HG02885 (cell line): ENCODE measurements around the gene CFB.
"Not testable (repeated sequence)": the region's sequence is repeated elsewhere in the genome, so short reads cannot be mapped to it uniquely, and the experiment has no call there.

ENCODE experiments used
- ATAC-seq: cut with Tn5 transposase; IDR thresholded peaks from one replicate; pipeline ENCODE4 v1.9.1; 2021; ENCODE audit warnings: mild to moderate bottlenecking; ENCODE audit not compliant: unreplicated experiment, poor library complexity

Gene CFB

DNA sequence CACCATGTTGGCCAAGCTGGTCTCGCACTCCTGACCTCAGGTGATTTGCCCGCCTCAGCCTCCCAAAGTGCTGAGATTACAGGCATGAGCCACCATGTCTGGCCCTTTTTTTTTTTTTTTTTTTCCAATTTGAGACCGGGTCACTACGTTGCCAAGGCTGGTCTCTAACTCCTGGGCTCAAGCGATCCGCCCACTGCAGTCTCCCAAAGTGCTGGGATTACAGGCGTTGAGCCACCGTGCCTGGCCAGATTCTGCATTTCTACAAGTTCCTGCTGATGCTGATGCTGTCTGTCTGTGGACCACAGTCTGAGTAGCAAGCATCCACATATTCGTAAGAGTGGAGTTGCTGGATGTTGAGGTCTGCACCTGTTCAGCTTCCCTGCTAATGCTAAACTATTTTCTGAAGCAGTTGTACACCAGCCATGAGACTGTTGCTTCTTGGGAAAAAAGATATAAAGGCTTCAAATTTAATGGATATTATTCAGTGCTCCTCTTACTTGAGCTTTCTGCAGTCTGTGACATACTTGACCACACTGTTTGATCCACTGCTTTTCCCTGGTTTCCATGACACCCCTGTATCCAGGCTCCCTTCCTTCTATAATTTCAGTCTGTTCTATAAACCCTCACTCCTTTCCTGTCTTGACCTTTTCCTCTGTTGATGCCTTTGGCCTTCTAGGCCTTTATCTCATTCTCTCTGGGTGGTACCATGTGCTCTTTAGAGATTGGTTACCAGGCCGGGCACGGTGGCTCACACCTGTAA lies 33.9 kb upstream of the CFB start:
- ATAC-seq: no peak

DNA sequence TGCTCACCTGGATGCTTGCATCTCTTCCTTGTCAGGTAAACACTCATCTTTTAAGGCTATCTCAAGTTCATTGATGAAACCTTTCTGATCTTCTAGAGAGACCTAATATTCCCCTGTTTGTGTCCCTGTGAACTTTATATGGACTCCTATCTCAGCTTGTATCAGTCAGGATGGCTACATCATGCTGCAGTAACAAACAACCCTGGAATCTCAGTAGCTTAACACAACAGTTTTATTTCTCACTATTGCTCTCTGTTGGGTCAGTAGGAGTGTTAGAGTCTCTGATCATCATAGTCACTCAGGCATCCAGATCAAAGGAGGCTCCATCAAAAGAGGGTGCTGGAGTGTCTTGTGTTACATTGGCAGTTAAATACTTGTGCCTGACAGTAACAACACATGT lies 30.5 kb upstream of the CFB start:
- no peak for ATAC-seq

DNA sequence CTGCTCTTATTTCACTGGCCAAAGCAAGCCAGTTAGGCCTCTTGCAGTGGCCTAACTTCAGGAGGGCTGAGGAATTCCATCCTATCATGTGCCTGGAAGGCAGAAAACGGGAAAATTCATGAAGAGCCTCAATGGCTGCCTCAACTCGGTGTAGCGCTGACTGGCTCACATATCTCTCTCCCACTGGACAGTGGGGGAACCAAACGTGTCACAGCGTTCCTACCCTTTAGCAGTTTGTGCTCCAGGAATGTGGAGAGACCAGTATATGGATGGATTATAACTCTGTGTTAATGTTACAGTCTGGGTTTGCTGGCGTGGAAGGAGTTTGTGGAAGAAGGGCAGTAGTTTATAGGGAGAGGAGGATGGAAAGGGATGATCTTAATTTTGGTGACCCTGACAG lies 30.1 kb upstream of the CFB start:
- no peak for ATAC-seq

DNA sequence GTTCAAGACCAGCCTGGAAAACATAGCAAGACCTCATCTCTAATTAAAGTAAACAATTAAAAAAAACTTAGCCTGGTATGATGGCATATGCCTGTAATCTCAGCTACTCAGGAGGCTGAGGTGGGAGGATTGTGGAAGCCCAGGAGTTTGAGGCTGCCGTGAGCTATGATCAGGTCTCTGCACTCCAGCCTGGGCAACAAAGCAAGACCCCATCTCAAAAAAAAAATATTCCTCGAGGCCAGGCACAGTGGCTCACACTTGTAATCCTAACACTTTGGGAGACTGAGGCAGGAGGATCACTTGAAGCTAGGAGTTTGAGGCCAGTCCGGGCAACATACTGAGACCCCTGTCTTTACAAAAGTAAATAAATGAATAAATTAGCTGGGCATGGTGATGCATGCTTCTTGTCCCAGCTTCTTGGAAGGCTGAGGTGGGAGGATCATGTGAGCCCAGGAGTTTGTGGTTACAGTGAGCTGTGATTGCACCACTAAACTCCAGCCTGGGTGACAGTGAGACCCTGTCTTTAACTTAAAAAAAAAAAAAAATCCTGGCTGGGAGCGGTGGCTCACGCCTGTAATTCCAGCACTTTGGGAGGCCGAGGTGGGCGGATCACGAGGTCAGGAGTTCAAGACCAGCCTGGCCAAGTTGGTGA lies 27.7 kb upstream of the CFB start:
- no peak for ATAC-seq

- no peak for ATAC-seq
These were observed 26.1 kb upstream of the CFB start for GRCh38 chr6:31919624-31920303.

- no peak for ATAC-seq
These were observed 25.1 kb upstream of the CFB start for GRCh38 chr6:31920811-31921210.

GRCh38 chr6:31922942-31923341 lies 23.0 kb upstream of the CFB start:
- no peak for ATAC-seq

DNA sequence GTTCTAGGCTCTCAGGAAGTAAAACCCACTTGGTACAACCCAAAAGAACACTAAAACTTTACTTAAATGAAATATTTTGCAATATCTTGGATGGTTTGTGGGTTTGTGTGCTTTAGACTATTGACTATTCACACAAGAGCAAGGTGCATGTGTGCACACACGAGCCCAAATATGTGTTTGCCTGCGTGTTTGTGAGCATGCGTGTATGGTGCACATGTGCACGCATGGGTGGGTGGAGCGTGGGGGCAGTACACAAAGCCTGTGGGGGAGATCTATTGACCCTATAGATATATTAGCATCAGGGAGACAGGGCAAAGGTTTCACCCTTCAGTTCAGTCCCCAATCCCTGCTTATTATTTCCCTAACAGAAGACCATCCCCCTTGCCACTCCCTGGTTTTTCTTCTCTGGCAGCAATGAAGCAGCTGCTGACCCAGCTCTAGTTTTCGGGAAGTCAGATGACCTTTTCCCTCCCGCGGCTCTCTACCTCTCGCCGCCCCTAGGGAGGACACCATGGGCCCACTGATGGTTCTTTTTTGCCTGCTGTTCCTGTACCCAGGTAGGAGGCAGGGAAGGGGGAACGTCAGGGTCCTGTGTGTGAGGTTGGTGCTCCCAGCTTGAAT lies 18.5 kb upstream of the CFB start, which contains the start of gene C2:
TSS of gene C2 (plus strand) at position 476 of the 621 bp plus-strand sequence. CDS start at position 512, 36 bp downstream.
- ATAC-seq: no peak

- no peak for ATAC-seq
These were observed 17.8 kb upstream of the CFB start for GRCh38 chr6:31927863-31928671.

- no peak for ATAC-seq
These were observed 17.3 kb upstream of the CFB start for GRCh38 chr6:31928672-31928939.

DNA sequence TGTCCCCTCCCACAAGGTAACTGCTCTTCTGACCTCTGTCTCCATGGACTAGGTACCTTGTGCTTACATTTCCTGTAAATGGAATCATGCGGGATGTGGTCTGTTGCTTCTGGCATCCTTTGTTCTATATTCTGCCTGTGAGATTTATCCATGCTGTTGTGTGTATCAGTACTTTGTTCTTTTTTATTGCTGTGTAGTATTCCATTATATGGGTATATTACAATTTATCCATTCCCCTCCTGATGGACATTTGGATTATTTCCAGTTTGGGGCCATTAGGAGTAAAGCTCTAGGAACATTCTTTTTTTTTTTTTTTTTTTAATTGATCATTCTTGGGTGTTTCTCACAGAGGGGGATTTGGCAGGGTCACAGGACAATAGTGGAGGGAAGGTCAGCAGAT lies 14.9 kb upstream of the CFB start:
- no peak for ATAC-seq

DNA sequence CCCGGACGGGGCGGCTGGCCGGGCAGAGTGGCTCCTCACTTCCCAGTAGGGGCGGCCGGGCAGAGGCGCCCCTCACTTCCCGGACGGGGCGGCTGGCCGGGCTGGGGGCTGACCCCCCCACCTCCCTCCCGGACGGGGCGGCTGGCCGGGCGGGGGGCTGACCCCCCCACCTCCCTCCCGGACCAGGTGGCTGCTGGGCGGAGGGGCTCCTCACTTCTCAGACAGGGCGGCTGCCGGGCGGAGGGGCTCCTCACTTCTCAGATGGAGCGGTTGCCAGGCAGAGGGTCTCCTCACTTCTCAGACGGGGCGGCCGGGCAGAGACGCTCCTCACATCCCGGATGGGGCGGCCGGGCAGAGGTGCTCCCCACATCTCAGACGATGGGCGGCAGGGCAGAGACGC lies 13.8 kb upstream of the CFB start:
- ATAC-seq: not testable (repeated sequence)

DNA sequence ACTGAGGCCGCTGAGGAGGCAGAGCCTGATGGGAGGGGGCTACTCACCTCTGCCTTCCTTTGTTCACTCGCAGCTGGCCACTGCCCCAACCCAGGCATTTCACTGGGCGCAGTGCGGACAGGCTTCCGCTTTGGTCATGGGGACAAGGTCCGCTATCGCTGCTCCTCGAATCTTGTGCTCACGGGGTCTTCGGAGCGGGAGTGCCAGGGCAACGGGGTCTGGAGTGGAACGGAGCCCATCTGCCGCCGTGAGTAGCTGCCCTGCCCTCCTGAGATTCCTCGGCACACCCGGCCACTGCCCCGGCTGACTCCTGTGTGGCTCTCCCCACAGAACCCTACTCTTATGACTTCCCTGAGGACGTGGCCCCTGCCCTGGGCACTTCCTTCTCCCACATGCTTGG lies 12.4 kb upstream of the CFB start:
- no peak for ATAC-seq

DNA sequence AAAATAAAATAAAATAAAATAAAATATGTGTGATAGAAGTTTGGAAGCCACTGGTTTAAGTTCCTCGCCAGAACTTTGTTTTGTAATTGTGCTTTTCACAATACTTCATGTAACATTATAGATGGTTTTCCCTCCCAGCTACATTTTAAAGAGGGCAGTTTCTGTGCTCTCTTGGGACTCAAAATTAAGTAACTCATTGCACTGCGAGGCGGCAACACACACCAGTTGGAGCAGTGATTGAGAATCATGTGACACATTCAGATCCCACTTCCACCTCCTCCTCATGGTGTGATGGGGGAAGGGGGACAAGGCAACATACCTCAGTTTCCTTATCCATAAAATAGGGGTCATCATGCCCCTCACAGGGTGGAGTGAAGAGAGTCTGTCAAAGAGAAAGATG lies 10.9 kb upstream of the CFB start:
- no peak for ATAC-seq

DNA sequence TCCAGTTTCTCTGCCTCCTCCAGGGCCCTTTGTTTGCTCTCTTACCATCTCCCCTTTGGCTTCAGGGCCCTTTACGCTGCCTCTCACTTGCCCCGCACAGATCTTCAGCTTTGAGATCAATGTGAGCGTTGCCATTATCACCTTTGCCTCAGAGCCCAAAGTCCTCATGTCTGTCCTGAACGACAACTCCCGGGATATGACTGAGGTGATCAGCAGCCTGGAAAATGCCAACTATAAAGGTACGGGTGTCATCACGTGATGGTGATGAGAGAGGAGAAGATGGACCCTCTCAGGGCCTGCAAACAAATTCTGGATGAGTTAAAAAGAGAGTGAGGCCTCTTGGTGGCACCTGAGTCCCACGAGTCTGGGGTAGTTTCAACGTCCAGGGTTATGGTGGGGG lies 10.1 kb upstream of the CFB start:
- ATAC-seq: no peak

- ATAC-seq: no peak
These were observed 5.6 kb upstream of the CFB start for GRCh38 chr6:31940256-31940664.

GRCh38 chr6:31943742-31944141 lies 2.2 kb upstream of the CFB start:
- ATAC-seq: no peak

DNA sequence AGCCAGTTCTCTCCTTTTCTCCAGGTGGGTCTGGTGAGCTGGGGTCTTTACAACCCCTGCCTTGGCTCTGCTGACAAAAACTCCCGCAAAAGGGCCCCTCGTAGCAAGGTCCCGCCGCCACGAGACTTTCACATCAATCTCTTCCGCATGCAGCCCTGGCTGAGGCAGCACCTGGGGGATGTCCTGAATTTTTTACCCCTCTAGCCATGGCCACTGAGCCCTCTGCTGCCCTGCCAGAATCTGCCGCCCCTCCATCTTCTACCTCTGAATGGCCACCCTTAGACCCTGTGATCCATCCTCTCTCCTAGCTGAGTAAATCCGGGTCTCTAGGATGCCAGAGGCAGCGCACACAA lies 765 bp upstream of the CFB start:
- ATAC-seq: no peak

DNA sequence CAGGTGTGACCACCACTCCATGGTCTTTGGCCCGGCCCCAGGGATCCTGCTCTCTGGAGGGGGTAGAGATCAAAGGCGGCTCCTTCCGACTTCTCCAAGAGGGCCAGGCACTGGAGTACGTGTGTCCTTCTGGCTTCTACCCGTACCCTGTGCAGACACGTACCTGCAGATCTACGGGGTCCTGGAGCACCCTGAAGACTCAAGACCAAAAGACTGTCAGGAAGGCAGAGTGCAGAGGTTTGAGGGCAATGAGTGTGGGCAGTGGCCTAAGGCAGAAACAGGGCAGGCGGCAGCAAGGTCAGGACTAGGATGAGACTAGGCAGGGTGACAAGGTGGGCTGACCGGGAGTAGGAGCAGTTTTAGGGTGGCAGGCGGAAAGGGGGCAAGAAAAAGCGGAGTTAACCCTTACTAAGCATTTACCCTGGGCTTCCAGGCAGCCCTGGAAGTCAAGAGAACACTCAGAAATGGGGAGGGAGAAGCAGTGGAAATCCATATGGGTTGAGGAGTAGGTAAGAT lies 533 bp downstream of the CFB start:
- ATAC-seq: no peak

- ATAC-seq: no peak
These were observed 1.3 kb downstream of the CFB start for GRCh38 chr6:31947070-31947675.
